ENCODE data around the gene MYH14. TPM values are rescaled to one million over a fixed set of nuclear protein-coding genes. Genes with fewer than 3 reads are reported as not detected.

MYH14 gene
- total and polyA plus RNA-seq, 9 of the 15 experiments (the other 6 are each of a cell fraction or from before 2014, with no cell fraction given) = 0.04 to 0.86 (median 0.19) TPM; not detected in 2

DNA sequence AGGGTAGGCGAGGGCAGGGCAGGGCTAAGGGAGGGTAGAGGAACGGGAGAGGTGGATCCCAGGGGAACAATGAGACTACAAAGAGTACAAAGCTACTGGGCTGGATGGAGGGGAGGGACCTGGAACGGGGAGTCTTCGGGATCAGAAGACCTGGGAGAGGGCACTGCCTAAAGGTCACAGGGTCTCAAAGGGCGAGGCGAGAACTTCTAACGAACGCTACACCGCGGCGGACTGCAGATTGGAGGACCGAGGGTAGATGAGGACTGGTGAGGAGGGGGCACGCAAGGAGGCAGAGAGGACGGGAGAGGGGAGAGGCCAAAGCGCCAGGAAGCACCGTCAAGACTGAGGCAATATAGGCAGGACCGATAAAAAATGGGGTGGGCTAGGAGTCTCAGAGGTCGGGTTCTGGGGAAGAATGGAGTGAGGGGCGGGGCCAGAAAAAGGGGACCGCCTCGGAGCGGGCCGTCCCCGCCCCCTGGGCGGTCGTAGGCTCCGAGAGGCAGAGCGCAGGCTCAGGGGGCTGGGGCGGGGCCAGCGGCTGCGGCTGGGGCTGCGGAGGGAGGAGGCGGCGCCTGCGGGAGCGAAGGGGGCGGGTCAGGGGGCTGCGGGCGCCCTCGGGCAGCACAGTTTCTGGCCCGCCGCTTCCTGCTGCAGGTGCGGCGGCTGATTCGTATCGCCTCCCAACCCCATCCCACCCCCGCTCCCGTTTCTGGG is 127.1 kb downstream of the MYH14 start (continued):
- TF ChIP-seq, protein P1, sequence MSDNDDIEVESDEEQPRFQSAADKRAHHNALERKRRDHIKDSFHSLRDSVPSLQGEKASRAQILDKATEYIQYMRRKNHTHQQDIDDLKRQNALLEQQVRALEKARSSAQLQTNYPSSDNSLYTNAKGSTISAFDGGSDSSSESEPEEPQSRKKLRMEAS (CRISPR knock-in tag; IDR thresholded peaks at IDR 0.05) = no peak
- TF ChIP-seq ZNF384 (IDR thresholded peaks at IDR 0.05; ENCODE audit: low read depth, low read length) = no peak
- TF ChIP-seq, protein P2, sequence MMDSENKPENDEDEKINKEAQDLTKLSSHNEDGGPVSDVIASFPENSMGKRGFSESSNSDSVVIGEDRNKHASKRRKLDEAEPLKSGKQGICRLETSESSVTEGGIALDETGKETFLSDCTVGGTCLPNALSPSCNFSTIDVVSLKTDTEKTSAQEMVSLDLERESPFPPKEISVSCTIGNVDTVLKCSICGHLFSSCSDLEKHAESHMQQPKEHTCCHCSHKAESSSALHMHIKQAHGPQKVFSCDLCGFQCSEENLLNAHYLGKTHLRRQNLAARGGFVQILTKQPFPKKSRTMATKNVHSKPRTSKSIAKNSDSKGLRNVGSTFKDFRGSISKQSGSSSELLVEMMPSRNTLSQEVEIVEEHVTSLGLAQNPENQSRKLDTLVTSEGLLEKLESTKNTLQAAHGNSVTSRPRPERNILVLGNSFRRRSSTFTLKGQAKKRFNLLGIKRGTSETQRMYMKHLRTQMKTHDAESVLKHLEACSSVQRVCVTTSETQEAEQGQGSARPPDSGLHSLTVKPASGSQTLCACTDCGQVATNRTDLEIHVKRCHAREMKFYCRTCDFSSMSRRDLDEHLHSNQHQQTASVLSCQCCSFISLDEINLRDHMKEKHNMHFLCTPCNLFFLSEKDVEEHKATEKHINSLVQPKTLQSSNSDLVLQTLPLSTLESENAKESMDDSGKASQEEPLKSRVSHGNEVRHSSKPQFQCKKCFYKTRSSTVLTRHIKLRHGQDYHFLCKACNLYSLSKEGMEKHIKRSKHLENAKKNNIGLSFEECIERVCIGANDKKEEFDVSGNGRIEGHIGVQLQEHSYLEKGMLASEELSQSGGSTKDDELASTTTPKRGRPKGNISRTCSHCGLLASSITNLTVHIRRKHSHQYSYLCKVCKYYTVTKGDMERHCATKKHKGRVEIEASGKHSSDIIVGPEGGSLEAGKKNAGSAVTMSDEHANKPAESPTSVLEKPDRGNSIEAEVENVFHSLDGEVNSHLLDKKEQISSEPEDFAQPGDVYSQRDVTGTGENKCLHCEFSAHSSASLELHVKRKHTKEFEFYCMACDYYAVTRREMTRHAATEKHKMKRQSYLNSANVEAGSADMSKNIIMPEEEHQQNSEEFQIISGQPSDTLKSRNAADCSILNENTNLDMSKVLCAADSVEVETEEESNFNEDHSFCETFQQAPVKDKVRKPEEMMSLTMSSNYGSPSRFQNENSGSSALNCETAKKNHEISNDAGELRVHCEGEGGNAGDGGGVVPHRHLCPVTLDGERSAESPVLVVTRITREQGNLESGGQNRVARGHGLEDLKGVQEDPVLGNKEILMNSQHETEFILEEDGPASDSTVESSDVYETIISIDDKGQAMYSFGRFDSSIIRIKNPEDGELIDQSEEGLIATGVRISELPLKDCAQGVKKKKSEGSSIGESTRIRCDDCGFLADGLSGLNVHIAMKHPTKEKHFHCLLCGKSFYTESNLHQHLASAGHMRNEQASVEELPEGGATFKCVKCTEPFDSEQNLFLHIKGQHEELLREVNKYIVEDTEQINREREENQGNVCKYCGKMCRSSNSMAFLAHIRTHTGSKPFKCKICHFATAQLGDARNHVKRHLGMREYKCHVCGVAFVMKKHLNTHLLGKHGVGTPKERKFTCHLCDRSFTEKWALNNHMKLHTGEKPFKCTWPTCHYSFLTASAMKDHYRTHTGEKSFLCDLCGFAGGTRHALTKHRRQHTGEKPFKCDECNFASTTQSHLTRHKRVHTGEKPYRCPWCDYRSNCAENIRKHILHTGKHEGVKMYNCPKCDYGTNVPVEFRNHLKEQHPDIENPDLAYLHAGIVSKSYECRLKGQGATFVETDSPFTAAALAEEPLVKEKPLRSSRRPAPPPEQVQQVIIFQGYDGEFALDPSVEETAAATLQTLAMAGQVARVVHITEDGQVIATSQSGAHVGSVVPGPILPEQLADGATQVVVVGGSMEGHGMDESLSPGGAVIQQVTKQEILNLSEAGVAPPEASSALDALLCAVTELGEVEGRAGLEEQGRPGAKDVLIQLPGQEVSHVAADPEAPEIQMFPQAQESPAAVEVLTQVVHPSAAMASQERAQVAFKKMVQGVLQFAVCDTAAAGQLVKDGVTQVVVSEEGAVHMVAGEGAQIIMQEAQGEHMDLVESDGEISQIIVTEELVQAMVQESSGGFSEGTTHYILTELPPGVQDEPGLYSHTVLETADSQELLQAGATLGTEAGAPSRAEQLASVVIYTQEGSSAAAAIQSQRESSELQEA (IDR thresholded peaks at IDR 0.05; ENCODE audit: low read depth) = peak; percentile 61; the same call in 1 of the 2 replicates
- no peak for TF ChIP-seq CBX3 (IDR thresholded peaks at IDR 0.05; ENCODE audit: borderline replicate concordance in 1 of 2, low read length in 2 of 2)
- TF ChIP-seq GABPB1 (CRISPR knock-in tag; IDR thresholded peaks at IDR 0.05) = peak; percentile 59; the same call in 1 of the 2 replicates
- TF ChIP-seq, protein P3, sequence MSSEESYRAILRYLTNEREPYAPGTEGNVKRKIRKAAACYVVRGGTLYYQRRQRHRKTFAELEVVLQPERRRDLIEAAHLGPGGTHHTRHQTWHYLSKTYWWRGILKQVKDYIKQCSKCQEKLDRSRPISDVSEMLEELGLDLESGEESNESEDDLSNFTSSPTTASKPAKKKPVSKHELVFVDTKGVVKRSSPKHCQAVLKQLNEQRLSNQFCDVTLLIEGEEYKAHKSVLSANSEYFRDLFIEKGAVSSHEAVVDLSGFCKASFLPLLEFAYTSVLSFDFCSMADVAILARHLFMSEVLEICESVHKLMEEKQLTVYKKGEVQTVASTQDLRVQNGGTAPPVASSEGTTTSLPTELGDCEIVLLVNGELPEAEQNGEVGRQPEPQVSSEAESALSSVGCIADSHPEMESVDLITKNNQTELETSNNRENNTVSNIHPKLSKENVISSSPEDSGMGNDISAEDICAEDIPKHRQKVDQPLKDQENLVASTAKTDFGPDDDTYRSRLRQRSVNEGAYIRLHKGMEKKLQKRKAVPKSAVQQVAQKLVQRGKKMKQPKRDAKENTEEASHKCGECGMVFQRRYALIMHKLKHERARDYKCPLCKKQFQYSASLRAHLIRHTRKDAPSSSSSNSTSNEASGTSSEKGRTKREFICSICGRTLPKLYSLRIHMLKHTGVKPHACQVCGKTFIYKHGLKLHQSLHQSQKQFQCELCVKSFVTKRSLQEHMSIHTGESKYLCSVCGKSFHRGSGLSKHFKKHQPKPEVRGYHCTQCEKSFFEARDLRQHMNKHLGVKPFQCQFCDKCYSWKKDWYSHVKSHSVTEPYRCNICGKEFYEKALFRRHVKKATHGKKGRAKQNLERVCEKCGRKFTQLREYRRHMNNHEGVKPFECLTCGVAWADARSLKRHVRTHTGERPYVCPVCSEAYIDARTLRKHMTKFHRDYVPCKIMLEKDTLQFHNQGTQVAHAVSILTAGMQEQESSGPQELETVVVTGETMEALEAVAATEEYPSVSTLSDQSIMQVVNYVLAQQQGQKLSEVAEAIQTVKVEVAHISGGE (CRISPR knock-in tag; IDR thresholded peaks at IDR 0.05) = no peak; a peak in 1 of 6 replicates
- TF ChIP-seq POU5F1 (IDR thresholded peaks at IDR 0.05; ENCODE audit: borderline replicate concordance, low read depth, low read length, partially characterized antibody) = no peak
- TF ChIP-seq, protein P4, sequence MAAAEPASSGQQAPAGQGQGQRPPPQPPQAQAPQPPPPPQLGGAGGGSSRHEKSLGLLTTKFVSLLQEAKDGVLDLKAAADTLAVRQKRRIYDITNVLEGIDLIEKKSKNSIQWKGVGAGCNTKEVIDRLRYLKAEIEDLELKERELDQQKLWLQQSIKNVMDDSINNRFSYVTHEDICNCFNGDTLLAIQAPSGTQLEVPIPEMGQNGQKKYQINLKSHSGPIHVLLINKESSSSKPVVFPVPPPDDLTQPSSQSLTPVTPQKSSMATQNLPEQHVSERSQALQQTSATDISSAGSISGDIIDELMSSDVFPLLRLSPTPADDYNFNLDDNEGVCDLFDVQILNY (CRISPR knock-in tag; IDR thresholded peaks at IDR 0.05) = no peak
- TF ChIP-seq EWSR1 (IDR thresholded peaks at IDR 0.05; ENCODE audit: borderline replicate concordance, low read depth, partially characterized antibody) = no peak
- TF ChIP-seq FOS (IDR thresholded peaks at IDR 0.05; ENCODE audit: extremely low read depth, insufficient read length) = no peak

Measured in K562 (cell line).